Measurements from ENCODE around the gene STAT3.

GRCh38 chr17:42389899-42390298, 1.7 kb upstream of the STAT3 start:
- TF ChIP-seq ZNF274 (IDR thresholded peaks at IDR 0.05; ENCODE audit: low read depth, low read length) = no peak
- TF ChIP-seq YY1 (IDR thresholded peaks at IDR 0.05; ENCODE audit: insufficient read depth, insufficient read length) = no peak

Measured in NT2/D1 (cell line).